IMR-90 (cell line): ENCODE measurements around the gene RYR3. TPM values are rescaled to one million over a fixed set of nuclear protein-coding genes. Genes with fewer than 3 reads are reported as not detected.

ENCODE experiments used
- ATAC-seq: fragments of 200-7000 bp; cut with Tn5 transposase; 2 replicates; pipeline ENCODE4 v1.9.1; 2020; ENCODE audit warnings: low read depth, mild to moderate bottlenecking, moderate library complexity
- BruUV-seq: library from RNA; stranded (reverse); fragments of 400-500 nt; replicated peaks from 2 replicates; lab custom pipeline; 2021; lab: Mats Ljungman, UMichigan
- CTCF ChIA-PET: fragments of 300-600 bp; formaldehyde crosslinking; extraction: SDS; loops from one replicate; lab custom pipeline; 2021; ENCODE audit warnings: antibody characterized with exemption; lab: Yijun Ruan, JAX
- POLR2A ChIA-PET: fragments of 300-600 bp; sonication (Branson Sonifier 250); formaldehyde crosslinking; loops from one replicate; lab custom pipeline; 2022; ENCODE audit warnings: antibody characterized with exemption; ENCODE audit not compliant: unreplicated experiment; lab: Charles Lee
- DNase-seq: peaks from one replicate; pipeline ENCODE4 v3.0.0; 2013
- H2AFZ ChIP-seq: replicated peaks from 2 replicates; pipeline ENCODE3; 2013; ENCODE audit warnings: low read length, mild to moderate bottlenecking; ENCODE audit not compliant: poor library complexity
- H2AK5ac ChIP-seq: 2 replicates; pipeline ENCODE4 v1.6.1; 2013; ENCODE audit warnings: low read depth, low read length, inconsistent platforms
- H2AK9ac ChIP-seq: replicated peaks from 2 replicates; pipeline ENCODE3; 2013; ENCODE audit warnings: mild to moderate bottlenecking, low read depth, low read length, moderate library complexity; ENCODE audit not compliant: poor library complexity
- H2BK120ac ChIP-seq: 2 replicates; pipeline ENCODE4 v1.6.1; 2013; ENCODE audit warnings: low read depth, low read length, inconsistent platforms
- H2BK15ac ChIP-seq: 3 replicates; pipeline ENCODE4 v1.6.1; 2013; ENCODE audit warnings: low read depth, low read length, inconsistent platforms
- H2BK20ac ChIP-seq: 2 replicates; pipeline ENCODE4 v1.6.1; 2013; ENCODE audit warnings: low read depth, mild to moderate bottlenecking, inconsistent platforms, low read length, moderate library complexity
- H2BK5ac ChIP-seq: 2 replicates; pipeline ENCODE4 v1.6.1; 2013; ENCODE audit warnings: mild to moderate bottlenecking, low read depth, low read length, inconsistent platforms; ENCODE audit not compliant: poor library complexity, severe bottlenecking
- H3K14ac ChIP-seq: replicated peaks from 2 replicates; pipeline ENCODE4 v1.6.1; 2013; ENCODE audit warnings: low read depth, low read length, inconsistent platforms
- H3K18ac ChIP-seq: 2 replicates; pipeline ENCODE4 v1.6.1; 2013; ENCODE audit warnings: low read depth, low read length, control low read depth
- H3K23ac ChIP-seq: 2 replicates; pipeline ENCODE4 v1.6.1; 2013; ENCODE audit warnings: low read depth, low read length, inconsistent platforms
- H3K27ac ChIP-seq: 2 replicates; pipeline ENCODE4 v1.5.1; 2013; ENCODE audit warnings: mild to moderate bottlenecking, control low read depth, low read length; ENCODE audit not compliant: insufficient read depth
- H3K27me3 ChIP-seq: 2 replicates; pipeline ENCODE4 v1.6.1; 2013; ENCODE audit warnings: low read length; ENCODE audit not compliant: control insufficient read depth, insufficient read depth
- H3K36me3 ChIP-seq: 2 replicates; pipeline ENCODE4 v1.6.1; 2013; ENCODE audit warnings: low read length, mixed read lengths; ENCODE audit not compliant: control insufficient read depth, insufficient read depth
- H3K4ac ChIP-seq: 2 replicates; pipeline ENCODE4 v1.6.1; 2013; ENCODE audit warnings: low read depth, low read length, inconsistent platforms
- H3K4me1 ChIP-seq: 2 replicates; pipeline ENCODE4 v1.6.1; 2013; ENCODE audit warnings: low read length, mixed read lengths; ENCODE audit not compliant: control insufficient read depth, insufficient read depth
- H3K4me2 ChIP-seq: 2 replicates; pipeline ENCODE4 v1.6.1; 2013; ENCODE audit warnings: low read depth, mild to moderate bottlenecking, control low read depth, low read length, moderate library complexity
- H3K4me3 ChIP-seq: 2 replicates; pipeline ENCODE4 v1.5.1; 2013; ENCODE audit warnings: low read depth, mild to moderate bottlenecking, control low read depth, low read length, moderate library complexity; ENCODE audit not compliant: insufficient read depth
- H3K56ac ChIP-seq: 2 replicates; pipeline ENCODE4 v1.6.1; 2013; ENCODE audit warnings: low read length, inconsistent platforms; ENCODE audit not compliant: insufficient read depth; ENCODE audit errors: extremely low read depth
- H3K79me1 ChIP-seq, 2 experiments: 2 replicates each; pipeline ENCODE4 v1.6.1; 2013; ENCODE audit warnings: low read length in 2 of 2, inconsistent platforms in 1 of 2, low read depth in 1 of 2
- H3K9ac ChIP-seq: 2 replicates; pipeline ENCODE4 v1.6.1; 2013; ENCODE audit warnings: low read depth, low read length, control low read depth
- H3K9me1 ChIP-seq: 2 replicates; pipeline ENCODE4 v1.6.1; 2013; ENCODE audit warnings: low read length, inconsistent platforms; ENCODE audit not compliant: insufficient read depth
- H3K9me3 ChIP-seq: 2 replicates; pipeline ENCODE4 v1.6.1; 2013; ENCODE audit warnings: low read length; ENCODE audit not compliant: control insufficient read depth, insufficient read depth
- H4K20me1 ChIP-seq: 2 replicates; pipeline ENCODE4 v1.6.1; 2013; ENCODE audit warnings: low read length, inconsistent platforms; ENCODE audit not compliant: insufficient read depth
- H4K5ac ChIP-seq: 2 replicates; pipeline ENCODE4 v1.6.1; 2013; ENCODE audit warnings: mild to moderate bottlenecking, low read depth, low read length, control low read depth
- H4K8ac ChIP-seq, 2 experiments: 2 replicates each; pipeline ENCODE4 v1.6.1; 2013; ENCODE audit warnings: low read depth in 2 of 2, low read length in 2 of 2, control low read depth in 1 of 2, inconsistent platforms in 1 of 2
- H4K91ac ChIP-seq: 2 replicates; pipeline ENCODE4 v1.6.1; 2013; ENCODE audit warnings: low read depth, low read length, inconsistent platforms; ENCODE audit not compliant: insufficient read depth
- BHLHE40 ChIP-seq: fragments of 150-350 bp; IDR thresholded peaks from 2 replicates; pipeline ENCODE4 v1.6.1; 2016; ENCODE audit warnings: mild to moderate bottlenecking, low read depth, low read length
- CEBPB ChIP-seq: IDR thresholded peaks from 2 replicates; pipeline ENCODE4 v1.6.1; 2012; ENCODE audit warnings: low read depth, low read length, improper control_type of control experiment
- CHD1 ChIP-seq: IDR thresholded peaks from 2 replicates; pipeline ENCODE4 v1.6.1; 2012; ENCODE audit warnings: low read depth, low read length, improper control_type of control experiment
- FOS ChIP-seq: fragments of 150-350 bp; IDR thresholded peaks from 2 replicates; pipeline ENCODE4 v1.6.1; 2016; ENCODE audit warnings: low read depth, low read length
- MAFK ChIP-seq: IDR thresholded peaks from 2 replicates; pipeline ENCODE4 v1.6.1; 2012; ENCODE audit warnings: low read depth, low read length, improper control_type of control experiment
- MAZ ChIP-seq: IDR thresholded peaks from 2 replicates; pipeline ENCODE4 v1.6.1; 2012; ENCODE audit warnings: low read depth, mild to moderate bottlenecking, low read length, improper control_type of control experiment, moderate library complexity, borderline replicate concordance
- MXI1 ChIP-seq: IDR thresholded peaks from 2 replicates; pipeline ENCODE4 v1.6.1; 2012; ENCODE audit warnings: low read depth, mild to moderate bottlenecking, low read length, moderate library complexity, borderline replicate concordance
- NFE2L2 ChIP-seq: fragments of 150-350 bp; IDR thresholded peaks from 2 replicates; pipeline ENCODE4 v1.6.1; 2016; ENCODE audit warnings: low read depth, mild to moderate bottlenecking, low read length
- POLR2A ChIP-seq: IDR thresholded peaks from 2 replicates; pipeline ENCODE4 v1.6.1; 2012; ENCODE audit warnings: mild to moderate bottlenecking, low read depth, low read length
- RAD21 ChIP-seq: IDR thresholded peaks from 2 replicates; pipeline ENCODE4 v1.6.1; 2012; ENCODE audit warnings: low read length, improper control_type of control experiment
- RCOR1 ChIP-seq: IDR thresholded peaks from 2 replicates; pipeline ENCODE4 v1.6.1; 2012; ENCODE audit warnings: mild to moderate bottlenecking, low read length, improper control_type of control experiment; ENCODE audit not compliant: insufficient replicate concordance
- RFX5 ChIP-seq: IDR thresholded peaks from 2 replicates; pipeline ENCODE4 v1.8.0; 2012; ENCODE audit warnings: low read depth, mild to moderate bottlenecking, low read length, moderate library complexity
- SMC3 ChIP-seq: fragments of 150-350 bp; IDR thresholded peaks from 2 replicates; pipeline ENCODE4 v1.6.1; 2016; ENCODE audit warnings: low read depth, mild to moderate bottlenecking, antibody characterized with exemption, low read length, moderate library complexity
- WGBS, 2 experiments: methylation state at CpG; one replicate each; pipeline versions ENCODE4 v1.1.5 to v1.1.7; 2013; ENCODE audit warnings: missing lambda C conversion rate in 2 of 2; ENCODE audit not compliant: insufficient read length in 1 of 2; ENCODE audit errors: extremely low coverage in 2 of 2; 5-methylcytosine and 5-hydroxymethylcytosine counted together
- dilution Hi-C: fragments of 300-500 bp; cut with HindIII; formaldehyde crosslinking; loops from one replicate; pipeline ENCODE4 v1.14.3; 2018; ENCODE audit warnings: low sequenced_read_pairs; ENCODE audit not compliant: unreplicated experiment
- in situ Hi-C: fragments of 300-500 bp; cut with MboI; formaldehyde crosslinking; loops from 3 replicates; pipeline ENCODE4 v1.14.3; 2019; ENCODE audit warnings: low sequenced_read_pairs, inconsistent platforms, mixed read lengths
- intact Hi-C: fragments of 100-400 bp; cut with micrococcal nuclease; formaldehyde crosslinking; loops from 2 replicates; pipeline ENCODE4 v1.10.0; 2022
- polyA plus RNA-seq, 3 experiments: library from polyadenylated mRNA; depleted of rRNA; stranded (reverse); fragments of >200 nt; gene quantifications; 2 replicates each; pipeline ENCODE4 v1.2.3, GENCODE V29; 2012; ENCODE audit warnings: low replicate concordance in 1 of 3
- total RNA-seq: library from RNA; depleted of rRNA; stranded (reverse); fragments of >200 nt; gene quantifications from 2 replicates; pipeline ENCODE4 v1.2.3, GENCODE V29; 2012
- TF ChIP-seq, protein P1 (sequence below): fragments of 150-350 bp; IDR thresholded peaks from 2 replicates; pipeline ENCODE4 v1.6.1; 2016; ENCODE audit warnings: low read depth, mild to moderate bottlenecking, low read length, moderate library complexity, borderline replicate concordance
- TF ChIP-seq, protein P2 (sequence below): conservative IDR thresholded peaks from 2 replicates; pipeline ENCODE4 v1.5.1; 2012; ENCODE audit warnings: mild to moderate bottlenecking, low read depth, low read length, improper control_type of control experiment
- TF ChIP-seq, protein P3 (sequence below): fragments of 150-350 bp; IDR thresholded peaks from 2 replicates; pipeline ENCODE4 v1.6.1; 2017; ENCODE audit warnings: mild to moderate bottlenecking, antibody characterized with exemption, low read length, low read depth

RYR3 gene
- total and polyA plus RNA-seq, 2 of the 4 experiments (the other 2 are of a cell fraction), result 0.18 TPM; not detected in 1

DNA sequence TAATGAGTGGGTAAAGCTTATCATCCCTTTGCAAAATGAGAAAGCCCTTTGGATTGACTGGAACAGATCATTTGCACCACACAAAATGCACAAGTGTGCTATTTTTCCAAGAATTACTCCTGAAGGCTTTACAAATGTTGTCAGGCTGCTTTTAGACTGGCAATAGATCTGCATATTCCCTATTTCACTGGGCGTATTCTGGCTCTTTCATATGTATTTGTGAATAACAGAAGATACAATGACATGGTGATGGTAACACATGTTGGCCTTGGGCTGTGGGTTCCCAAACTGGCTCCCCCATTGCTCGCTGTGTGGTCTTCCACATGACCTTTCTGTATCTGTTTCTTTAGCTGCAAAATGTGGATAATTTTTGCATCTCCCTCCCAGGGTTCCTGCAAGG is 354.2 kb downstream of the RYR3 start:
- Histone ChIP-seq H3K4me2 (no peak overlapping the region), H2BK120ac (no peak overlapping the region), H3K4me3 (no peak overlapping the region), H3K4me1 (no peaks in the 10 kb centered on the region), H3K18ac (no peak overlapping the region), H3K27ac (no peak overlapping the region), H2AK9ac (no peak overlapping the region), H3K9ac (no peak overlapping the region), H4K8ac (no peak overlapping the region), H2BK20ac (no peak overlapping the region), H3K79me1 (no peaks in the 10 kb centered on the region), H3K27me3 (no peaks in the 10 kb centered on the region), H2AFZ (no peak overlapping the region), H2BK15ac (no peak overlapping the region), H3K14ac (no peak overlapping the region), H4K5ac (no peak overlapping the region), H3K9me3 (no peaks in the 10 kb centered on the region), H4K20me1 (no peaks in the 10 kb centered on the region), H3K36me3 (no peaks in the 10 kb centered on the region), H3K56ac (no peak overlapping the region), H3K23ac (no peak overlapping the region), H4K91ac (no peak overlapping the region), H2BK5ac (no peak overlapping the region), H2AK5ac (no peak overlapping the region), H3K4ac (no peak overlapping the region), H3K9me1 (no peaks in the 10 kb centered on the region)
- TF ChIP-seq BHLHE40, result no peak
- TF ChIP-seq RAD21, result no peak
- no peak for TF ChIP-seq CEBPB
- TF ChIP-seq CHD1, result no peak
- TF ChIP-seq MAZ, result no peak
- no peak for TF ChIP-seq POLR2A
- TF ChIP-seq RCOR1, result no peak
- TF ChIP-seq, protein P1, sequence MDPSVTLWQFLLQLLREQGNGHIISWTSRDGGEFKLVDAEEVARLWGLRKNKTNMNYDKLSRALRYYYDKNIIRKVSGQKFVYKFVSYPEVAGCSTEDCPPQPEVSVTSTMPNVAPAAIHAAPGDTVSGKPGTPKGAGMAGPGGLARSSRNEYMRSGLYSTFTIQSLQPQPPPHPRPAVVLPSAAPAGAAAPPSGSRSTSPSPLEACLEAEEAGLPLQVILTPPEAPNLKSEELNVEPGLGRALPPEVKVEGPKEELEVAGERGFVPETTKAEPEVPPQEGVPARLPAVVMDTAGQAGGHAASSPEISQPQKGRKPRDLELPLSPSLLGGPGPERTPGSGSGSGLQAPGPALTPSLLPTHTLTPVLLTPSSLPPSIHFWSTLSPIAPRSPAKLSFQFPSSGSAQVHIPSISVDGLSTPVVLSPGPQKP, result no peak
- TF ChIP-seq SMC3, result no peak
- TF ChIP-seq, protein P2, sequence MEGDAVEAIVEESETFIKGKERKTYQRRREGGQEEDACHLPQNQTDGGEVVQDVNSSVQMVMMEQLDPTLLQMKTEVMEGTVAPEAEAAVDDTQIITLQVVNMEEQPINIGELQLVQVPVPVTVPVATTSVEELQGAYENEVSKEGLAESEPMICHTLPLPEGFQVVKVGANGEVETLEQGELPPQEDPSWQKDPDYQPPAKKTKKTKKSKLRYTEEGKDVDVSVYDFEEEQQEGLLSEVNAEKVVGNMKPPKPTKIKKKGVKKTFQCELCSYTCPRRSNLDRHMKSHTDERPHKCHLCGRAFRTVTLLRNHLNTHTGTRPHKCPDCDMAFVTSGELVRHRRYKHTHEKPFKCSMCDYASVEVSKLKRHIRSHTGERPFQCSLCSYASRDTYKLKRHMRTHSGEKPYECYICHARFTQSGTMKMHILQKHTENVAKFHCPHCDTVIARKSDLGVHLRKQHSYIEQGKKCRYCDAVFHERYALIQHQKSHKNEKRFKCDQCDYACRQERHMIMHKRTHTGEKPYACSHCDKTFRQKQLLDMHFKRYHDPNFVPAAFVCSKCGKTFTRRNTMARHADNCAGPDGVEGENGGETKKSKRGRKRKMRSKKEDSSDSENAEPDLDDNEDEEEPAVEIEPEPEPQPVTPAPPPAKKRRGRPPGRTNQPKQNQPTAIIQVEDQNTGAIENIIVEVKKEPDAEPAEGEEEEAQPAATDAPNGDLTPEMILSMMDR, result no peak
- no peak for TF ChIP-seq MAFK
- no peak for TF ChIP-seq MXI1
- TF ChIP-seq RFX5, result no peak
- TF ChIP-seq FOS, result no peak
- TF ChIP-seq, protein P3, sequence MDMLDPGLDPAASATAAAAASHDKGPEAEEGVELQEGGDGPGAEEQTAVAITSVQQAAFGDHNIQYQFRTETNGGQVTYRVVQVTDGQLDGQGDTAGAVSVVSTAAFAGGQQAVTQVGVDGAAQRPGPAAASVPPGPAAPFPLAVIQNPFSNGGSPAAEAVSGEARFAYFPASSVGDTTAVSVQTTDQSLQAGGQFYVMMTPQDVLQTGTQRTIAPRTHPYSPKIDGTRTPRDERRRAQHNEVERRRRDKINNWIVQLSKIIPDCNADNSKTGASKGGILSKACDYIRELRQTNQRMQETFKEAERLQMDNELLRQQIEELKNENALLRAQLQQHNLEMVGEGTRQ, result no peak
- no peak for TF ChIP-seq NFE2L2
- DNase-seq, result no peak
- CTCF ChIA-PET, result no interaction called here
- no peak for ATAC-seq
- intact Hi-C loops, result no loop called here
- in situ Hi-C loops, result no loop called here
- dilution Hi-C loops, result no loop called here
- BruUV-seq, result no TSS peak
- POLR2A ChIA-PET, result no interaction called here
- no CpG with 5 or more reads among the region's 2 CpGs for WGBS, 2 experiments
